NCI-H1048 (cell line): ENCODE data around the gene TNF.

ENCODE experiments used
- DNase-seq: peaks from one replicate; lab custom pipeline; 2025; lab: John Stamatoyannopoulos, UW

TNF gene

DNA sequence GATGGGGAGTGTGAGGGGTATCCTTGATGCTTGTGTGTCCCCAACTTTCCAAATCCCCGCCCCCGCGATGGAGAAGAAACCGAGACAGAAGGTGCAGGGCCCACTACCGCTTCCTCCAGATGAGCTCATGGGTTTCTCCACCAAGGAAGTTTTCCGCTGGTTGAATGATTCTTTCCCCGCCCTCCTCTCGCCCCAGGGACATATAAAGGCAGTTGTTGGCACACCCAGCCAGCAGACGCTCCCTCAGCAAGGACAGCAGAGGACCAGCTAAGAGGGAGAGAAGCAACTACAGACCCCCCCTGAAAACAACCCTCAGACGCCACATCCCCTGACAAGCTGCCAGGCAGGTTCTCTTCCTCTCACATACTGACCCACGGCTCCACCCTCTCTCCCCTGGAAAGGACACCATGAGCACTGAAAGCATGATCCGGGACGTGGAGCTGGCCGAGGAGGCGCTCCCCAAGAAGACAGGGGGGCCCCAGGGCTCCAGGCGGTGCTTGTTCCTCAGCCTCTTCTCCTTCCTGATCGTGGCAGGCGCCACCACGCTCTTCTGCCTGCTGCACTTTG is at the start of gene TNF:
TNF (plus strand) TSS at position 231 of the 567 bp plus-strand sequence; CDS start at position 408, 177 bp downstream.
- no peak for DNase-seq

DNA sequence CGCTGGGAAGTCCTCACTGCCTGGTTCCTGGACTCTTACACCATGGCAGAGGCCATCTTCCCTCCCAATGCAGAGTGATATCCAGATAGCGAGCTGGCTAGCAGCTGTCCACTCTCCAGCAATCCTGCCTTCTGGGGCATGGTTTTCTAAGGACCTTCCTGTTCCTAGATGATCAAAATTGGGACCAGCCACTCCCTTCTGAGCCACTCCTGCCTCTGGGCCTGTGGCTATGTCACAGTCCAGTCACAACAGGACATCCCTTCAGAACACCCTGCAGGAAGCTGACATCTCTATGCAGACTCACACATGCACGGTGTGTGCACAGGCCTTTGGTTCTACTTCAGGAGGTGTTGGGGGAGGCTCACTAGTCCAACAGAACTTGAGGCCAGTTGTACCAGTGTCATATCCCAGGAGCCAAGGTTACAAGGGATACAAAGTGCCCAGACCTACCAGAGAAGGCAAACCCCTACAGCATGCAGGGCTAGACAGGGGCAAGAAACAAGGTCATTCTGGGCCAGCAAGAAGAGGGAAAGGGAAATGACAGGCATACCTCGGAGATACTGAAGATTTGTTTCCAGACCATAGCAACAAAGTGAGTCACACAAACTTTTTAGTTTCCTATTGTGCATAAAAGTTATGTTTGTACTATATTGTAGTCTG is 49.3 kb upstream of the TNF start:
- DNase-seq, result no peak

DNA sequence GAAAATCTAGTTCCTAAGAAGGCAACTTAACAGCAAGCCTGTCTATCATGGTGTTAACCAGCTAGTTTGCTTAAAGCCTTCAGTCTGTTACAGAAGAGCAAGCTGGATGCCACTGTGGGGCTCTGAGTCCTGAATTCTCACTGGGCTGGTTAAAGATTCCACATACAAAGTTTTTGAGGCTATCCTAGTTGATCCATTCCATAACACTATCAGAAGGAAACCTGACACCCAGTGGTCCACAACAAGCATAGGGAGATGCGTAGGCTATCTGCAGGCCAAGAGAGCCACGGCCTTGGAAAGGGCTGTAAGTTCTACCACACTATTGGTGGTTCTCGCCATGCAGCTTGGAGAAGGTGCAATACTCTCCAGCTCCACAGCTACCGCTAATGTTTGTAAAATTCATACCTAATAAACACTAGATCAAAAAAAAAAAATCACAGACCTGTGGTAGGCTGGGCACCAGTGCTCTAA is 47.0 kb upstream of the TNF start:
- no peak for DNase-seq

DNA sequence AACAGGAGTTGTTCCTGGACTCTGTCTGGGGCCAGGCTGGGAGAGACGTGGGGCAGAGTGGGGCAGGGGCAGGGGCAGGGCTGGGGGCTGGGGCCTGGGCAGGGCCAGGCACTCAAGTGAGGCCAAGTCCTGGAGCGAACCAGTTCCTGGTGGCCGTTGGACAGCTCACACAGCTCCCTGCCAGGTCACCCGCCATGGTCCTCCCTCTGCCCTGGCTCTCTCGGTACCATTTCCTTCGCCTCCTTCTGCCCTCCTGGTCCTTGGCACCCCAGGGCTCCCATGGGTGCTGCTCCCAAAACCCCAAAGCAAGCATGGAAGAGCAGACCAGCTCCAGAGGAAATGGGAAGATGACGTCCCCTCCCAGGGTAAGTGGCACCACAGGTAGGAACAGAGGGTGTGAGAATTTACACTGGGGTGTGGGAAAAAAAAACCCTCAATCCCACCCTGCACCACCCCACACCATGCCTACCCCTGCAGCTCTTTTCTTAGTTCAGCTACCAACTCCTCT is 46.5 kb upstream of the TNF start, which contains the start of gene MCCD1:
MCCD1 (plus strand) TSS at position 142 of the 508 bp plus-strand sequence; CDS start at position 195, 53 bp downstream.
- no peak for DNase-seq

DNA sequence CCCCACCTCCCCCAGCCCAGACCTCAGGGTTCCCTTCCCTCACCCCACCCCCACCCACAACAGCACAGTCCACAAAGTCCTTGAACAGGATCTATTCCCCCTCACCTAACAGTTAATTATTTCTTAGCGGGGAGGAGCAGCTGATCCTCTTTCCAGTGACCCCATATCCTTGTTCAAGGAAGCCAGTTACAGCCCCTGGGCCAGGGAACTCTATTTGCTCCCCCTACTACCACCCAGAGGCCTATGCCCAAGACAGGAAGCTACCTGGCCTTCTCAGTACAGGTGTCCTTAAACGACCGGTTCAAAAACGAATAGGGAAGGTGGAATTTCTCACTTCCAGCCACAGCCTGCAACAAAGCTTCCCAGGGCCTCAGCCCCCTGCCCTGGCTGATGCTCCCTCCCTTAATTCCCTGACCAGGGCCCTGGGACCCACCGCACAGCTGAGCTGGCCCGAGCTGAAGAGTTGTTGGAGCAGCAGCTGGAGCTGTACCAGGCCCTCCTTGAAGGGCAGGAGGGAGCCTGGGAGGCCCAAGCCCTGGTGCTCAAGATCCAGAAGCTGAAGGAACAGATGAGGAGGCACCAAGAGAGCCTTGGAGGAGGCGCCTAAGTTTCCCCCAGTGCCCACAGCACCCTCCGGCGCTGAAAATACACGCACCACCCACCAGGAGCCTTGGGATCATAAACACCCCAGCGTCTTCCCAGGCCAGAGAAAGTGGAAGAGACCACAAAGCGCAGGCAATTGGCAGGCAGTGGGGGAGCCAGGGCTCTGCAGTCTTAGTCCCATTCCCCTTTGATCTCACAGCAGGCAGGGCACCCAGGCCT is 45.8 kb upstream of the TNF start:
- DNase-seq, result no peak

DNA sequence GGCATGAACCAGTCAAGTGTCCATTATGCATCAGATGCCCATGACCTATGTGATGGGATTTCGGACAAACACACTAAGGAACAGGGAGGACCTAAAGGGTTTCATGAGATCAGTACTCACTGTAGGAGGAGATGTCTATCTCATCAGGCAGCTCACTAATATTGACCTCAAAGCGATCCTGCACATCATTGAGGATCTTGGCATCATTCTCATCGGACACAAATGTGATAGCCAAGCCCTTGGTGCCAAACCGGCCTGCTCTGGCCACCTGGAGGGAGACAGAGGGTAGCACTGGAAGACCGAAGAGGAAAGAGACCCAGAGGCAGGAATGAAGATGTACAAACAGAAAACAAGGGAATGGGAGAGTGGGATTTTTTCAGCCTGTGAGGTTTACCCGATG is 44.7 kb upstream of the TNF start:
- no peak for DNase-seq

DNA sequence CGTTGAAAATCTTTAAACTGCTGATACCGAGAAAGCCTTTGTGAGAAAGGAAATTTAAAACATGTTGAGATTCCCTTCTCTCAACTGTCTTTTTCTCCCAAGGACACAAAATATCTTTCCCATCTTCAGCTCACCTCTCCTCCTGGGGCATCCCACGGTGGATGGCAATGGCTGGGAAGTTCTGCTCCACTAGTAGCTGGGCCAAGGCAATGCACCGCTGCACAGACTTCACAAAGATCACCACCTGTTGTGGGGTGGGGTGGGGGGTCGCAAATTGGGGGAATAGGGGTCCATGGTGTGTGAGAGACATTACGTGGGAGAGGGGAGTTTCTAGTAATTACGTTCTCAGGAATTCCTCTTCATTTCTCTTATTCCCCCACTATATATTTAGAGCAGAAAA is 44.2 kb upstream of the TNF start:
- DNase-seq, result no peak

DNA sequence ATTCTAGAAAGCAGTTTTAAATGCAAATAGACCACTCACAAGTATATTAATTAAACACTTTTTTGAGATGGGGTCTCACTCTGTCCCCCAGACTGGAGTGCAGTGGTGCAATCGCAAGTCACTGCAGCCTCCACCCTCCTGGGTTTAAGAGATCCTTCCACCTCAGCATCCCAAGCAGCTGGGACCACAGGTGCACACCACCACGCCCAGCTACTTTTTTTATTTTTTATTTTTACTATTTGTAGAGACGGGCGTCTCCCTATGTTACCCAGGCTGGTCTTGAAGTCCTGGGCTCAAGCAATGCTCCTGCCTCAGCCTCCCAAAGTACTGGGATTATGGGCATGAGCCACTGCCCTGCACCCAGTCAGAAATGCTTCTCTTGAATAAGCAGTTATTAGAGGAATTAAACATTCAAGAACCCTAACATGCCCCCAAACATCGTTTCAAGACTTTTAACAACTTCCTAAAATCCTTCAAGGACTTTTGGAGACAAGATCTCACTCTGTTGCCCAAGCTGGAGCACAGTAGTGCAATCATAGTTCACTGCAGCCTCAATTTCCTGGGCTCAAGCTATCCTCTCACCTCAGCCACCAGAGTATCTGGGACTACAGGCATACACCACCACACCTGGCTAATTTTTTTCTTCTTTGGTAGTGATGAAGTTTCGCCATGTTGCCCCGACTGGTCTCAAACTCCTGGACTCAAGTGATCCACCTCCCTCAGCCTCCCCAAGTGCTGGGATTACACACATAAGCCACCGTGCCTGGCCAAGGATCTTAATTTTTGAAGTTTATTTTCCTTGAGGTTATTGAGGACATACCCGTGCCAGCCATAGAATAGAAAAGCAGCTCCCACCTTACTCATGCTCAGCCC is 43.4 kb upstream of the TNF start:
- no peak for DNase-seq

DNA sequence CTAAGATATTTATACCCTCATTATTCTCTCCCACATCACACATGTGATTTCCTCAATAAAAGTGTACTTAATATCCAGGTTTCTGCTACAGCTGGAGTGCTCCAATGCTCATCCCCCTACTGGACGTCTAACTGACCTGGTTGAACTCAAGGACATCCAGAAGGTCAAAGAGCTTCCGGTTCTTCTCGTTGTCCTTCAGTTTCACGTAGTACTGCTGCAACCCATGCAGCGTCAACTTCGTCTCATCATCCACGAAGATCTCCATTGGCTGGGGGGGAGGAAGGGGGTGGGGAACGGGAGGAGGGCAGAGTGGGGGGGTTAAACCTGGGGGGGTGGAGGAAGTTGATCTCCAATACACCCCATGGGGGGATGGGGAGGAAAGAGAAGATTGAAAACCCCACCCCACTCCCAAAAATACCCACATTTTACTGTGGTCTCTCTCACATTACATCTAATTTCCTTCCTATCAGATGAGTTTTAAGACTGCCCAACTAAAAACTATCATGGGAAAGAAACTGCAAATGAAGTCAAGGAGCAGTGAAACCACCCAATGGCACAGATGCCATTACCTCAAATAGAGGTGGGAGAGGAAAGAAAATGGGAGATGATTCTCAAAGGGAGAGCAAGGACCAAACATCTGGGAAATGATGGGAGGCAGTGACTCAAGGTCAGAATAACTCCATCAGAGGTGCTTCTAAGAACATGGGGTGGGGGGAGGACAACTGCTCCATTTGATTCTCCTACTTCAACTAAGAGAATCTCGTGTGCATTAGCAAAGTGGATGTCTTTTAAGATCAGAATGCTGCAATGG is 42.5 kb upstream of the TNF start:
- DNase-seq, result no peak

DNA sequence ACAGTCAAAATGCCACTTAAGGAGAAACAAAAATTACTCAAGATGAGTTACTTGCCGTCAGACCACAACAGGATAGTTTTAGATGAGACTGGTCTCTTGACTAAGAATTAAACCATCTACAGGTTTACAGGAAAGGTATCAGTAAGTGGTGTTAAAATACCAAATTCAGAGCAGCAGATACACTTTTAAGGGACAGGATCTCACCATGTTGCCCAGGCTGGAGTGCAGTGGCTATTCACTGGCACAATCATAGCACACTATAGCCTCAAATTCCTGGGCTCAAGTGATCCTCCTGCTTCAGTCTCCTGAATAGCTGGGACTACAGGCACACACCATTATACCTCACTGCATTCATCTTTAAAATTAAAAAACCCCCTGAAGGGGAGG is 41.9 kb upstream of the TNF start:
- DNase-seq, result no peak

DNA sequence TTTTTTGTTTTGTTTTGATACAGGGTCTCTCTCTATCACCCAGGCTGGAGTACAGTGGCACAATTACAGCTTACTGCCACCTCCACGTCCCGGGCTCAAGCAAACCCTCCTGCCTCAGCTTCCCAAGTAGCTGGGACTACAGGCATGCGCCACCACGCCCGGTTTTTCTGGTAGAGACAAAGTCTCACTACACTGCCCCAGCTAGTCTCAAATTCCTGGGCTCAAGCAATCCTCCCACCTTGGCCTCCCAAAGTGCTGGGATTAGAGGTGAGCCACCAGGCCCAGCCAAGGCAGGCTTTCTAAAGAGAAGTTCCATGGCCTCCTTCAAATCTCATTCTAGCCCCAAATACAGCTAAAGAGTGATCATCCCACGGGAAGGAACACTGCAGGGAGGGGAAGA is 41.4 kb upstream of the TNF start:
- DNase-seq, result no peak

DNA sequence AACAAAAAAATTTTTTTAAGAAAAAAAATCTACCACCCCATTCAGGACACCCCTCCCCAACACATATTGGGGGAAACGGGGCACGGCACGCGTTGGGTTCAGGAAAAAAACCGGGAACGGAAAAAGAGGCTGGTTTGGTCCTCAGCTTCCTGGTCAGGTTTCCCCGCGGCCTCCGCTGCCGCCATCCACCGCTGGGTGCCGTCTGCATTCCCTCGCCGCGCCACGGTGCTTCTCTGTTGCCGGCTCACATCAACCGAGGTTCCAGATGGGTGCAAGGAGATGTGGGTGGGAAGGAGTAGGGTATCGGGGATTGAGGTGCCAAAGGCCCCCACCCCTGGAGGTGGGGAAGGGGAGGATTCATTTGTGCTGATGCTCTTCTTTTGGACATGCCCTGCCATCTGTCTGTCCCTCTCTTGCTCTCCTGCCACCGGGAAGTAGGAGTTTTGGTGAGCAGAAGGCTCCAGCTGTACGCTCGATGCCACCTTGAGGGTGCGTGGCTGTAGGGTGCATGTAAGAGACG is 40.8 kb upstream of the TNF start:
- DNase-seq, result no peak

DNA sequence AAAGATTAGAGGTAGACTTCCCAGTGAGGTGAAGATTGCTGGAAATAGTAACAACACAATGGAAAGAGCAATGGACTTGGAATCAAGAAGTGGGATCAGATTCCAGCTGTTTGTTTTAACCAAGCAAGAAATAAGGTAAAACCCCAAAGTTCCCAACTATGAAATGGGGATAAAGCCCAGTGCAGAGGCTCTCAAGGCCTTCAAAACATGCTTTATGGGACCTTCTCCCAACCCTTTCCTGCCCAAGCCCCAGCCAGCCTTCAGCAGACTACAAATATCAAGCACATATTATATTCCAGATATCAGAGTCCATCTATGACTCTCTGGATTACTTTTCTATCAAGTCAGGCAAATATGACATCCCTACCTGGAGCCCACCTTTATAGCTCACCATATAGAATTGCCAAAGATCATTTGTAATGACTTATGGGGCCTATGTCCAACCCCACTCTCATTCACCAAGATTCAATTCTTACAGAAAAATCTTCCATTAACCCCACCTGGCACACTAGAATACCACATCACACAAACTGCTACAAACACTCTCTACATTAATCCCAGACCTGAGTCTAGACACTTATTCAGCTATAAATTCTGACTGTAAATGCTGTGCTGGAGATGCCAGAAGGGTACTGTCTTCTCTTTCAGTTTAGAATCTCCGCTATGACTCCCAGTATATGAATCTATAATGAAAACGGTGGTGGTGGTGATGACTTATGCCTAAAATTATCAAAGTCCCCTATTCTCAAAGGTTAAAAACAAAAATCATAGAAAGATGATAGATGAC is 39.6 kb upstream of the TNF start:
- no peak for DNase-seq

DNA sequence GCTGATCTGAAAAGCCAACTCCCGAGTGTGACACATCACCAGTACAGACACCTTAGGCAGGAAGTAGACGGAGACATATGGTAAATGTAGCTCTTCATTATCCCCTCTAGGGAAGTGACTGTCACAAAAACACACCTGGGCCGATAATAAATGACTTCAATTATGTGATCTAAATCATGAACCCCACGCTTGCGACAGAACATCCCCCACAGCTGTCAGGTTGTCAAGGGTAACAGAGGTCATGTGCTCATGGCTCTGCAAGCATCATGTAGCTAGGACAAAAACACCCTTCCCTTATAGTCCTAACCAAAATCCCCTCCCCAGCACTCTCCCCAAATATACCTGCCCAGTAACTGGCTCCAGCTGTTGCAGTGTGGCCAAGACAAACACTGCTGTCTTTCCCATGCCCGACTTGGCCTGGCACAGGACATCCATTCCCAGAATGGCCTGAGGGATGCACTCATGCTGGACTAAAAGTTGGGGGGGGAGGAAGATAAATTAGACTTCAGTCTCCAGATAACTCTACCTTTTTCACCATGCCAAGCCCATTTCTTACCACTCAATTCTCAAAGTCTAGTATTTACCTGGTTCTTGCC is 36.5 kb upstream of the TNF start:
- no peak for DNase-seq

DNA sequence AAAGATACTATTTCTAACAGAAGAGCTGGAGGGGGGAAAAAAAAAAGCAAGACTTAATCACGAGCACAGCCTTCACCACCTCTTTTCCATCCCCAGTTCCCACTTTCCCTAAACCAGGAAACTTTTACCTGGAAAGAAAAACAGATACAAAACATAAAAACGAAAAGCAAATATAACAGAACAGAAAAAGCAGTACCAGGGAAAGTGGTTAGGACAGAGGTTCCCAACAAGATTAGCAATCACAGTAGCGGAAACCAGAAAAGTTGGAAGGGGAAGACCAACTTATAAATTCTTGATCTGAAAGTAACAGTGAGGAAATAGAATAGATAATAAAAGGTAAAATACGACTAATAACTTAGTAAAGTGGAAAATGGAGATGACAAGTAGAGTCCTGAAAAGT is 34.7 kb upstream of the TNF start:
- no peak for DNase-seq

DNA sequence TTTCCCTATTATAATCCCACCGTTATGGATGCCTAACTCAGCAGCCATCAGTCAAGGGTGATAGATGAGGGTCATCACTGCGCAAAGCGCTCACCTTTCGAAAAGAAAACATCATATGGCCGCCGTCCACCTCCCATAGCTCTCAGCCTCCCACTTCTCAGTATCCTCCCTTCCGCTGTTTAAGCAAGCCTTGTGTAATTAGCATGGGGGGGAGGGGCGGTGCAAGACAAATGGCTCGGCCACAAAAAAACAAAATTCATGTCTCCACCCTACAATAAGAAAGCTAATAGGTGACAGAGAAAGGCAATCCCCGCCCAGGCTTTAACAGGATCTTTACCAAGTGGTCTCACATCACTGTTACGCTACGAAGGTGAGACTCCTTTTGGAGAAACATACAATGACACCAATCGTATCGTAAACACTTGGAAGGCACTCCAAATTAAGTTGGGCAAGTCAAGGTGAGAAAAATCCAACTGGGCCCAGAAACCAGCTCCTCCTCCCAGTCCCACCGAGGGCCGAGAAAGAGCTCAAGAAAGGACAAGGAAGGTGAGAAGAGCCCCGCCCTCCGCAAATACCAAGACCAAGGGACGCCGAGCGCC is 34.2 kb upstream of the TNF start:
- no peak for DNase-seq

DNA sequence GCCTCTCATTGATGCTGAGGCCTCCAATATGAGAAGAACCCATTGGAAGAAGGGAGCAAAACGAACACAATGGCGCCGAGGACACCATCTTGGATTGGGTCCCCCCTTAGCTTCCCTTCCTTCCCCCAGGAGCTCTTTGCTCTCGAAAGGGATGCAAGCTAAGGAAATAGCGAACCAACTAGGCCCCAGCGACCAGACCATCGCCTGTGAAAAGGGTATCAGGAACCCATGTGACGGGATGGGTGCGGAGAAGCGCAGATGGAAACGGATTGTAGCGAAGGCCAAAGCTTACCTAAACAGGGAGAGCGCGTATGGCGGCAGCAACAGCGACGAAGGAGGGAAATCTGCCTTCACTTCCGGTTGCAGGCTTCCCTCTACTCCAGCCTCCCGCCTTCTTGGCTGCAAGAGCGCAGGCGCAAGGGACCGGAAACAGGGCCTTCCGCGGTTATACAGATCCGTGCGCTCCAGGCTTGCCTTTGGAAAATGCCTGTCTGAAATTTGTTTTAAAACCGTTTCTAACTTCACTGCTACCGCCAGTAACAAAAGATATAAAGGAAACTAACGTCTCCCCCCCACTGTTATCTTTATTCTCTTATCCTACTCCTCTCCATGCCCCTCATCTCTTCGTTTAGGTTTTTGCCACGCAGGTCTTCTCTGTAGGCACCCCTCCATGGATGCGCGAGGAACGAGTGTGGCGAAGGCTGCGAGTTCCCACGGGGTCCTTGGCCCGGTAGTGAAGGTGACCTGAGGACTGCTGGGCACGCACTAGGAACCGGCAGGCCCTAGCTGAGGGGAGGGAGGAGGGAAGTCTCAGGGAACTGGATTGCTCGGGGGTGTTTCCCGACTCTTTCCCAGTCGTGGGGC is 33.5 kb upstream of the TNF start, which contains the start of gene DDX39B:
DDX39B (minus strand) TSS at position 346 of the 864 bp plus-strand sequence. CDS start 1,471 bp downstream, outside the sequence.
- peak; percentile 85 for DNase-seq

DNA sequence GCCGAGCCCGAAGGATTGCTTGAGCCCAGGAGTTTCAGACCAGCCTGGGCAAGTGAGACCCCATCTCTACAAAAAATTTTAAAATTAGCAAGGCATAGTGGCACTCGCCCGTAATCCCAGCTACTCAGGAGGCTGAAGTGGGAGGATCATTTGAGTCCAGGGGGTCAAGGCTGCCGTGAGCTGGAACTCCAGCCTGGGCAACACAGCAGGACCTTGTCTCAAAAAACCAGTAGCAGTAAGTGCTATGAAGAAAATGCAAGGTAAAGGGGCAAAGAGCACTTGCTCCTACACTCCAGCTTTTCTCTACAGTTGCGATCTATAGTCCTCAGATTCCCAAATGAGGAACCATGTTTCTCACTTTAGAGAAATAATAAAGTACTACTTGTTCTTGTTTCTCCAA is 31.7 kb upstream of the TNF start:
- no peak for DNase-seq
